KOPT-K1 (cell line): ENCODE measurements around the gene THRB.

ENCODE experiments used
- H3K27ac ChIP-seq: fragments of 200-600 bp; sonication (generic); 2 replicates; pipeline ENCODE4 v1.5.1; 2016; ENCODE audit warnings: antibody characterized with exemption, mild to moderate bottlenecking, low read depth, low read length; ENCODE audit not compliant: poor library complexity, severe bottlenecking
- H3K36me3 ChIP-seq: fragments of 200-600 bp; sonication (generic); 2 replicates; pipeline ENCODE4 v1.5.1; 2017; ENCODE audit warnings: antibody characterized with exemption, mild to moderate bottlenecking, low read length, moderate library complexity; ENCODE audit not compliant: insufficient read depth
- H3K9me3 ChIP-seq: fragments of 200-600 bp; sonication (generic); 2 replicates; pipeline ENCODE4 v1.5.1; 2017; ENCODE audit warnings: antibody characterized with exemption, low read length, mild to moderate bottlenecking; ENCODE audit not compliant: insufficient read depth, poor library complexity, severe bottlenecking

THRB gene

DNA sequence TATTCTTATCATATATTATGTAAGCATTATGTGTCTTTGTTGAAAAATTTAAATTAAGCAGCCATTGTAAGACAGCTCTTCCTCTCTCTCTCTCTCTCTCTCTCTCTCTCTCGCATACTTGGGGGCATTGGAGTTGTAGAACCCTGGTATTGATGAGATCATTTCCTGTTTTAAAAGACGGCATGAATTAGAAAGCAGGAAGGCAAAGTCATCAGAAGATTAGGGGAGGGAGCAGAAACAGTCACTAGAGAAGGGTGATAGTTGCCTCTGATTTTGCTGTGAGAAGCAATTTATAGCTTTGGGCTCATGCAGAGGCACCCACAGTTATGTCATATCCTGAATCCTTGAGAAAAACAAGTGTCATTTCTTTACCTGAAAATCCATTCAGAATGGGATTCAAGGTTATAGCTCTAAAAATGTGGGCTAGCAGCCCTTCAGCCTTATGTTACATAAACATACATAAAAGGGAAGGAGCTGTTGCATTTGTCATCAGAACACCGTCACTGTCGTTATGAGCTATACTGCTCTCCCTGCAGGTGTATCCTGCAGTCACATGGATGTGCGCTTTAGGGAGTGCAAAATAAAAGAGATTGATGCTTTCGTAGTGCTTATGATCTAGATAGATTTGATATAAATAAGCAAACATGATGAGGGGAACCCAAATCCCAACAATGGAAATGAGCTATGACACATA, 335.7 kb downstream of the THRB start:
- Histone ChIP-seq H3K36me3 (no peaks in the 10 kb centered on the region), H3K9me3 (no peaks in the 10 kb centered on the region), H3K27ac (no peak overlapping the region)

DNA sequence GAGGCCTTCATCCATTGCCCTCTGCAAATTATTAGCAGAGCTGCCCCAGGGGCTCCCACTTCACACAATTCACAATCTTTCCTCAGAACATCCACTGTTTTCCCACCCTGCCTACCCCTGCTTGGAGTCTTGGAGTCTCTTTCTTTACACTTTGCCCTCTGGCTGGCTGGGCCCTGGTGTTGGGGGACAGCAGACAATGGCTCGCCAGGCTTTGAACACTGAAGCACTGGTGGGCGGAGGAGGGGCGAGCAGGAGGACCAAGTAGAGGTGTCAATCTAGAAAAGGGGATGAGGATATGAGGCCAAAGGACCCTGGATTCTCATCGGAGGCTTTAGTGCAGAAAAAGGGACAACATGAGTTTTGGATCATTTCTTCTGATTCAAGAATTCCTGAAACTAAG, 337.5 kb downstream of the THRB start:
- no peak overlapping the region for H3K27ac ChIP-seq
- H3K36me3 ChIP-seq: no peaks in the 10 kb centered on the region
- no peaks in the 10 kb centered on the region for H3K9me3 ChIP-seq

DNA sequence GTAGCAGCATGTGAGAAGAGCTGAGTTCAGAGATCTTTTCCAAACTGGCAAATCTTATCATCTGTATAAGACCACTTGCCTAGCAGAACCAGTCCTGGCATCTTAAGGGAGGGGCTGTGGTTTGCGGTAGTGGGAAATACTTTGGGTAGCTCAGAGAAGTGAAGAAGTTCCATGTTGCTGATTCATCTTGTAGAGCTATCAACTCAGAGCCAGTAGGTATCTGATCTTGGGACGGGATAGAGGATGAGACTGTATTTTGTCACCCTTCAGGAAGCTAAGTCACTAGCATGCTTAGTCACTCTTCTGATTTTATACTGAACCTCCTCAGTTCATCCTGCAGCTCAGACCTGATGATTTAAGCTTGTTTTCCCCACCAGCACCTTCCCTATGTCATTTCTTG, 338.2 kb downstream of the THRB start:
- Histone ChIP-seq H3K36me3 (no peaks in the 10 kb centered on the region), H3K9me3 (no peaks in the 10 kb centered on the region), H3K27ac (no peak overlapping the region)

DNA sequence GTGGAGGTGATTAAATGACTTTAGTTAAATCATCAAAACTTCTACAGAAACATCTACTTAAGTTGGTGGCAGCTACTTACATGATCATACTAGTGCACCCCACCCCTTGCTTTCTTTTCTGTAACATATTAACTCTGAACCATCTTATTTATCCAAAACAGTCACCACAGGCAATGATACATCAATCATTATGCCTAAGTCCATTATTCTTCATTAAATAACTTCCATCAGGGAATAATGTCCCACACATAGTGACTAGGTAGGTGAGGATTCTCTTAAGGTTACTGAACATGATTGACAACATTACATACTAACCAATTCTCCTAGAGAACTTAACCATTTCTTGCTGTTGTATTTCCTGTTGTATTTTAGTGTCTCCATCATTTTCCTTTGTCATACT, 339.4 kb downstream of the THRB start:
- H3K9me3 ChIP-seq: no peaks in the 10 kb centered on the region
- H3K27ac ChIP-seq: no peak overlapping the region
- H3K36me3 ChIP-seq: no peaks in the 10 kb centered on the region

DNA sequence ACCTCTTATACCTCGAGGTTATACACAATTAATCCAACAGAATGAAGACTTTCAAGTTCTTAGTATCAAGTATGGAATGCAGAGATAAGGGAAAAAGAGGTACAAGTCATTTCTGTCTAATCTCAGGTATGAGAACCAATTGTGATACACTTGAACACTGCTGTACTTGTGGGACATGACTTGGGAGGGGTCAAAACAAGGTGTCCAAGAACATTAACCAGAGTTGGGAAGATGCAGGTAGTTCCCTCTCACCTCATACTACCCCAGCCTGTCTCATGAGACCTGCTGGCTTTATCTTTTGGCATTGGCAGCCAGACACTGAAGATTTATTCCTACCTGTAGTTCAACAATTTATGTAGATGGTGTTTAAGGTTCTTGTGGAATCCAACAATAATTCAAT, 339.9 kb downstream of the THRB start:
- H3K9me3 ChIP-seq: no peaks in the 10 kb centered on the region
- H3K36me3 ChIP-seq: no peaks in the 10 kb centered on the region
- H3K27ac ChIP-seq: no peak overlapping the region

DNA sequence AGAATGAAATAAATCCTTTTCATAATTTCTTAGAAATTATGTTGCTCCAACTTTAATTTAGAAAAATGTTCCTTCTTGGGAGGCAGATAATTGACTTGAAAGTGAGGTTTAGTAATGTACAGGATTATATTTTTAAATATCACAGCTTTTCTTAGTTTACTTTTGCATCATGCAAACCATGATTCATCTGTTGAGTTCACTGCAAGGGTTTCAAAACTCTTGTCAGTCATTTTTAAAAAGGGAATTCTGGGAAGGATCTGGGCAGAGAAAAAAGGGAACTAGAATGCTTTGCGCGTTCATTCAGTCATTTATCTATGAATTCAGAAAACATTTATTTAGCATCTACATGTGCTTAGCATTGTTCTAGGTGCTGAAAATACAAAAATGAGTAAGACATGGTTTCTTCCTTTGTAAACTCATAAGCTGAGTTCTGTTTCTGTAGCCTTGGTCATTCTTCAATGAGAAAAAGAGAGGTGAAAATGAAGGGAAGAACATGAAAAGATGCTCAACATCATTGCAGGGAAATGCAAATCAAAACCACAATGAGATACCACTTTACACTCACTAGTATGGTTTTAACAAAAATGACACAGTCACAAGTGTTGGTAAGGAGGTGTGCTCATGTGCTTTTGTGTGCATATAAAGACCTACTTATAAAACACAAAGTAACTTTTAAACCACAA, 340.5 kb downstream of the THRB start:
- no peaks in the 10 kb centered on the region for H3K9me3 ChIP-seq
- H3K27ac ChIP-seq: no peak overlapping the region
- H3K36me3 ChIP-seq: no peaks in the 10 kb centered on the region

DNA sequence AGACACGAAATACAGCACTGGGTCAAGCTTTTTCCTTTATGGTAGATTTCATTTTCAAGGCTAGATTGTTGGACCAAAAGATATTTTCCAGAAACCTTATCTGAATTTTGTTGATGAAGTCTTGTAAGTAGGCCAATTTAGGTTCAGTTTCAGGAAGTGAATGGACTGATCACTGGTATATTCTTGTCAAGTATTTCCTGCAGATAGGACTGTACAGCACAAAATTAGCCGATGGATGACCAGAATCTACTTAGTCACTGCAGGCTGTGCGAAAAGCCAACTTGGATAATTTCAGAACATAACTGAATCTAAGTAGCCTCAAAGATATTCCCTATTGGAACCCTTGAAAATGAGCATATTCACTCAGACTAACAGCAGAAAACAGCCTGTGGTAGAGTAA, 343.1 kb downstream of the THRB start:
- Histone ChIP-seq H3K9me3 (no peaks in the 10 kb centered on the region), H3K27ac (no peak overlapping the region), H3K36me3 (no peaks in the 10 kb centered on the region)

DNA sequence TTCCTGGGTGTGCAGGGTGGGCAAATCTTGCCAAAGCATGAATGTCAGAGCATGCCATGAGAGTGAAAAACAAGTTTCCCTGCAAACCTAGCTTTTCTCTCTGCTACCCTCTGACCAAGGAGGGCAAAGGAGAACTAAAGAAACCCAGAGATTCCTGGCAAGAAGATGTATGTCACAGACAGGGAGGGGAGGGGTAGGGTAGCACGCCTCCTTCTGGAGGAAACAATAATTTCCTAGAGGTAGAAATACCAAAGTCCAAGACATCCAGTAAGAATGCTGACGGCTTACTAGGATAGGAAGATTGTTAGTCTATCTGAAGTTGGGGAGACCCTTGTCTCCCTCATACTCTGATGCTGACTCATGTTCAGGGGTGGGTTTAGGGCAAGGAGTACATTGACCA, 345.6 kb downstream of the THRB start:
- H3K9me3 ChIP-seq: no peaks in the 10 kb centered on the region
- no peak overlapping the region for H3K27ac ChIP-seq
- no peaks in the 10 kb centered on the region for H3K36me3 ChIP-seq

DNA sequence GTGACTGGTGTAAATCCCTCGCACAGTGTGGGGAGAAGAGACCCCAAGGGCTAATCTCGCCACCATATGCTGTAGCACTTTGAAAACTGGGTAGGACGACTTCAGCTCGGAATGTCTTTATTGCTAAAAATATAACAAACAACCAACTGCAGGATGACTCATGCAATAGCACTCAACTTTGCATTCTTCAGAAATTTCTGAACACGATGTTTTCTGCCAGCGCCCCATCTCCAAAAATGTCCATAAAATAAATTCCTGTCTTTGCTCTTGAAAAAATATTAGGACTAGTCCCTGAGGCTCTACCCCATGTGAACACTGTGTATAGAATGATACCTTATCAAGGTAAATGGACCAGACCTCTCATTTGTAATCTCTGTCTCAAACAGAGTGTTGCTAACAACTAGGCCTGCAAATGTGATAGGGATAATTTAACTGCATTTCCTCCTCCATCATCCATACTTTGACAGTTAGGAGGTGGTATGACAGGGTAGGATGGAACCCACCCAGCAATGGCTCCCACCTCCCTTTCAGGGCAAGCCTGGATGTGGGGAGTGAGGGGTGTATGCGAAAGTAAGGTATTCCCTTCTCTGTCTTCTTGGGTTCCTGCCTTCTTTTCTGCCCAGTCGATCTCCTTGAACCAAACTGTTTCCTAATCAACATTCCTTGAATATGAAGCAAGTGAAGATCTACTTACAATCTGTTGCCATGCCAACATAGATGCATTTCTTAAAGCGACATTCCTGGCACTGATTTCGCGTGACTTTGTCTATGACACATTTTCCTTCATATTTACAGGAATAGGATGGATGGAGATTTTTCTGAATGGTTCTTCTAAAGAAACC, 348.4 kb downstream of the THRB start:
- Histone ChIP-seq H3K9me3 (no peaks in the 10 kb centered on the region), H3K36me3 (no peaks in the 10 kb centered on the region), H3K27ac (no peak overlapping the region)

DNA sequence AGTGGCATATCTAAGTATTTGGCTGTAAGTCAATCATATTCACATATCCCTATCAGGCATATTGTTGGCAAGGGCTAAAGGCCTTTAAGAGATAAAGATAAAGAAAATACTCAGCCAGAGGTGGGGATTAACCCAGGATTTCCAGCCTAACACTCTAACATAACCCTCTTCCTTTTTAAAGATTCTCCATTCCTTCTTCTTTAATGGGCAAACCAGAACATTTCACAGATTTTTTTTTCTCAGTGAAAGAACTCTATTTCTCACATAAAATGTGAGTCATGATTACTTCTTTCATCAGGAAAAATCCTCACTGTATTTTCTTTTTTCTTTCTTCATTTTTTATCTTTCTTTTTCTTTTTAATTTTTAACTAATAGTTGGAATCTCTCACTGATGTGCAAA, 349.2 kb downstream of the THRB start:
- H3K9me3 ChIP-seq: no peaks in the 10 kb centered on the region
- H3K27ac ChIP-seq: no peak overlapping the region
- H3K36me3 ChIP-seq: no peaks in the 10 kb centered on the region

DNA sequence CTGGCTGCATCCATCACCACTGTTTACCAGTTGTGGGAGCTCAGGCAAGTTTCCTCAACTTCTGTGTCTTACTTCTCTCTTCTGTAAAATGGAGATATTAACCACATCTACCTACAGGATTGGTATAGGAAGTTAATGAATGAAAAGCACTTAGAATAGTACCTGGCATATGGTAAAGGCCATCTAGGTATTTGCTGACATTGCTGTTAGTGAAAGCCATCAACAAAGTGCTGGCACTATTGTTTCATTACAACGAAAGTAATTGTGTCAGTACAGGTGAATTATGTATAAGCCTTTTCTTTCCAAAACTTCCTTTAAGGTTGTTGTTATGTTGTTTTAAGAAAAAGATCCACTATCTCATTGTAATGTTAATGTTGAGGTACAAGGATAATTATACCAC, 352.5 kb downstream of the THRB start:
- no peak overlapping the region for H3K27ac ChIP-seq
- H3K36me3 ChIP-seq: no peaks in the 10 kb centered on the region
- H3K9me3 ChIP-seq: no peaks in the 10 kb centered on the region

DNA sequence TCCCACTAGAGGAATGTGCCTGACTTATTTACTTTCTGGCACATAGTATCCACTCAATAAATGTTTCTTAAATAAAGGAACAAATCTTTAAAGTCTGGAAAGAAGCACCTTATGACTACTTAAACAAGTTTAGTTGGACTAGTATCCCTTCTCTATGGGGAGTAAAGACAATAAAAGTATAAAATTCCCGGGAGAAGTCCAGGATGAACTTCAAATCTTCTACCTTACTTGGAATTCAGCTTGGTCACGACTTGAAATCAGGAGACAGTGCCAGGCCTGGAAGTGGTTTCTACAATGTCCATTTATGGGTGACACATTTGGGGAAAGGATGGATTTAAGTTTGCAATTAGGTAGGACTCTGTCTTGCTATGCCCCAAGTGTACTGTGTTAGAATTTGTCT, 353.1 kb downstream of the THRB start:
- Histone ChIP-seq H3K36me3 (no peaks in the 10 kb centered on the region), H3K27ac (no peak overlapping the region), H3K9me3 (no peaks in the 10 kb centered on the region)

DNA sequence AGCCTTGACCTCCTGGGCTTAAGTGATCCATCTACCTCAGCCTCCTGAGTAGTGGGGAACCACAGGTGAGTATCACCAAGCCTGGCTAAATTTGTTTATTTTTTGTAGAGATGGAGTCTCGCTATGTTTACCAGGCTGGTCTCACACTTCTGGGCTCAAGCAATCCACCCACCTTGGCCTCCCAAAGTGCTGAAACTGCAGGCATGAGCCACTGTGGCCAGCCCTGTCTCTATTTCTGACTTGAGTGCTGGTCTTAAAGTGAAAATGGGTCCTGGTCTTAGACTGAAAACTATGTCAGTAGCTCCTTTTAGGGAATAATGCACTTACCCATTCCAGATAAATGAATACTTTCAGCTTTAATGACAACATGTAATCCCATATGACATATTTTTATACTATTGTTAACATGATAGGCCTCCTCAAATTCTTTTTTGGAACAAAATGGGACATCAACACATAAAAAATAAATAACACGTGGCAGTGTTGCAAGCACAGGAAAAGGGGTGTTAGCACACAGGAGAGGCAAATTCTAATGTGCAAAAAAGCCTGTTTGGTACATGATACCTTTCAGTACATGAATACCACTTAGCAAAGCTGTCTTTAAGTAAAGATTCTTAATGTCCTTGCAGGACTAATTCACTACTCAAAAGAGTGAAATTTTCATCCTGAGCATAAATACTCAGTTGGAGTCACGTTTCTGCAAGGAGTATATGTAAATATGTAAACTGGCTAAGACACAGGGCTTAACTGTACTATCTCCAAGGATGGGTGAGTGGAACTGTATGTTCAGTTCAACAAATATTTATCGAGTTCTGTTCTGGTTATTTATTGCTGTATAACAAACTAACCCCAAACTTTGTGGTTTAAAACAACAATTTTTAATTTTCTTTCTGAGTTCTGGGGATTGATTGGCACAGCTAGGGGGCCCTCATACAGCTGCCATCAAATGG, 354.9 kb downstream of the THRB start:
- Histone ChIP-seq H3K36me3 (no peaks in the 10 kb centered on the region), H3K27ac (no peak overlapping the region), H3K9me3 (no peaks in the 10 kb centered on the region)

DNA sequence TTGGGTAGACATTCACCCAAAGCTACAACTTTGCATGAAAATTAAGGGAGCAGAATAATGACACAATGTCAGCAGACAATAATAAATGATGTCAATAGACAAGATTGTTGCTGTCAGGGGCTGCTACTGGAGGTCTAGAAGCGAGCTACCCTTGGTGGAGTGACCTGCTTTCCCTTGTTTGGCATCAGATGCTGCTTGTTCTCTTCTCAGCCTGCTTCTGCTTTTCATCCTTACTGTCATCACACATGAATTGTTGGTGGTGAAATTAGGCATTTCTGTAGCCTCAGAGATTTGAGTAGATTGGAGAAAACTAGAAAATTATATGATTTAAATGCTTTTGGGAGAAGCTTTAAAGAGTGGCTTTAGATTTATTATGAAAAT, 355.8 kb downstream of the THRB start:
- H3K9me3 ChIP-seq: no peaks in the 10 kb centered on the region
- H3K27ac ChIP-seq: no peak overlapping the region
- H3K36me3 ChIP-seq: no peaks in the 10 kb centered on the region
